ENCODE results near the gene AIFM3.

The AIFM3 gene

DNA sequence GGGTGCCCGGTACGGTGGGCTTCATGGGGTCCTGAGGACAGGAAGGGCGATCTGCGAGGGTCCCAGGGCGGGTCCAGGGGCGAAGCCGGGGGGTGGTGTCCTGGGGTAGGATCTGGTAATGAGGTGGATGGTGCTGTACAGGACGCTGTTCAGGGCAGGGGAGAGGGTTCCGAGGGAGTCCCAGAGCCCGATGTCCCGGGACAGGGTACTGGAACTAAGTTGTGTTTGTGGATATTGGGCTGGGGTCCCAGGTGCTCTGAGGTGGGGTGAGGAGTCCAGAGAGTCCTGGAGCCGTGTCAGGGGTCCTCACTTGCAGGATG lies 15.5 kb downstream of the AIFM3 start:
- TF ChIP-seq, protein P1, sequence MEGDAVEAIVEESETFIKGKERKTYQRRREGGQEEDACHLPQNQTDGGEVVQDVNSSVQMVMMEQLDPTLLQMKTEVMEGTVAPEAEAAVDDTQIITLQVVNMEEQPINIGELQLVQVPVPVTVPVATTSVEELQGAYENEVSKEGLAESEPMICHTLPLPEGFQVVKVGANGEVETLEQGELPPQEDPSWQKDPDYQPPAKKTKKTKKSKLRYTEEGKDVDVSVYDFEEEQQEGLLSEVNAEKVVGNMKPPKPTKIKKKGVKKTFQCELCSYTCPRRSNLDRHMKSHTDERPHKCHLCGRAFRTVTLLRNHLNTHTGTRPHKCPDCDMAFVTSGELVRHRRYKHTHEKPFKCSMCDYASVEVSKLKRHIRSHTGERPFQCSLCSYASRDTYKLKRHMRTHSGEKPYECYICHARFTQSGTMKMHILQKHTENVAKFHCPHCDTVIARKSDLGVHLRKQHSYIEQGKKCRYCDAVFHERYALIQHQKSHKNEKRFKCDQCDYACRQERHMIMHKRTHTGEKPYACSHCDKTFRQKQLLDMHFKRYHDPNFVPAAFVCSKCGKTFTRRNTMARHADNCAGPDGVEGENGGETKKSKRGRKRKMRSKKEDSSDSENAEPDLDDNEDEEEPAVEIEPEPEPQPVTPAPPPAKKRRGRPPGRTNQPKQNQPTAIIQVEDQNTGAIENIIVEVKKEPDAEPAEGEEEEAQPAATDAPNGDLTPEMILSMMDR (IDR thresholded peaks at IDR 0.05; ENCODE audit: insufficient read depth, low read length, poor library complexity, severe bottlenecking), result no peak
- TF ChIP-seq EZH2phosphoT487 (conservative IDR thresholded peaks at IDR 0.05; ENCODE audit: low read length), result no peak
- Histone ChIP-seq H2AFZ (ENCODE audit: low read depth, low read length, severe bottlenecking) (peak overlapping the region; percentile 91), H3K27me3 (ENCODE audit: low read length) (no peaks in the 10 kb centered on the region), H3K4me2 (ENCODE audit: low read depth, low read length, poor library complexity, severe bottlenecking) (peak overlapping the region; percentile 93), H3K9ac (ENCODE audit: low read length) (peak overlapping the region; percentile 81), H3K4me3 (ENCODE audit: insufficient read depth, low read length, poor library complexity, severe bottlenecking) (peak overlapping the region; percentile 73), H3K9me2 (replicated peaks; ENCODE audit: insufficient read depth, low read length) (no peaks in the 10 kb centered on the region), H3F3A (ENCODE audit: insufficient read depth) (no peaks in the 10 kb centered on the region), H3K27ac (ENCODE audit: low read depth, low read length) (no peak overlapping the region), H3K79me2 (ENCODE audit: insufficient read depth, low read length) (no peaks in the 10 kb centered on the region), H3K9me3 (ENCODE audit: insufficient read depth, low read length) (no peaks in the 10 kb centered on the region), H4K20me1 (ENCODE audit: low read depth, low read length) (no peaks in the 10 kb centered on the region), H3K36me3 (ENCODE audit: low read length) (no peaks in the 10 kb centered on the region)

DNA sequence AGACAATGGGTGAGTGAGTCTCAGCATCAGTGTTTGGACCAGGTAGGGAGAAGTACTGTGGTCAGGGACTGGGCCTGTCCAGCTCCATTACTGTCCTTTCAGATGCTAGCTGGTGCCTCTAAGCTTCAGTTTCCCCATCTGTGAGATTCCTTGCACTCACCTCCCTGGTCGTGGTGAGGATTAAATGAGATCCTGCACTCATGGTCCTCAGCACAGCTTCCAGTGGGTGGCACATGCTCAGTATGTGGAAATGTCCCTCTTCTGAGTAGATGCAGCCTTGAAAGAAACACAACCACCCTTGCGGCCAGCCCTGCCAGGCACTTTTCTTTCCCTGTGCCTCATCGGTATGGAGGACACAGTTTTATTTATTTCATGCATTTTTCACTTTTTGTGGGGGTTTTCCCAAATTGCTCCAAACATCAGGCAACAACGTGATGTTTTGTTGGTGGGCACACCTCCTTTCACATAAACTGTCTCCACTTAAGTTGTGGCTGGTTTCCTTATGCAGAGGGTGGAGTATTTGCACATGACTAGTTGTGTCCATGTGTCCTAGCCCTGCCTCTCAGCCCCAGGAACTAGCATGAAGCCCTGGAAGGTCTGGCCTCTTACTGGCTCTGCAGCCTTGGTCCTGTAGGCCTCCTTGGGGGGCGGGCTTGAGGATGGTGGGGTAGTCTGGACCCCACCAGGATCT lies 16.2 kb downstream of the AIFM3 start:
- H3K9ac ChIP-seq (ENCODE audit: low read length), result peak overlapping the region; percentile 81
- H3K4me3 ChIP-seq (ENCODE audit: insufficient read depth, low read length, poor library complexity, severe bottlenecking), result peak overlapping the region; percentile 73

DNA sequence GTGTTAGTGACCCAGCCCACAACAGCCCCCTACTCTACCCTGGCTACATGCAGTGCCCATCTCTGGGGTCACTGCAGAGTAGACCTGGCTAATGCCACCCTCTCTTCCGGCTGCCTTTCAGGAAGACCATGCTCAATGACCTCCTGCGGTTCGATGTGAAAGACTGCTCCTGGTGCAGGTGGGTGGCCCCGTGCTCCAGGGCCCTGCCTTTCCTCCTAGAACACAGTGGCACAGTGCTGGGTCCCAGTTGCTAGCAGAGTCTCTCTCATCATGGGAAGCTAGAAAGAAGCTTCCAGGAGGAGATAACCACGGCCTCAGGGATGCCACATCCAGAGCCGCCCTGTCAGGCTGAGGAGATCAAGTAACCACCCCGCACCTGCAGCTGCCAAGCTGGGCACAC lies 18.7 kb downstream of the AIFM3 start:
- TF ChIP-seq, protein P1 (IDR thresholded peaks at IDR 0.05; ENCODE audit: insufficient read depth, low read length, poor library complexity, severe bottlenecking), result no peak
- no peak for TF ChIP-seq EZH2phosphoT487 (conservative IDR thresholded peaks at IDR 0.05; ENCODE audit: low read length)
- H3K9me3 ChIP-seq (ENCODE audit: insufficient read depth, low read length), result no peaks in the 10 kb centered on the region
- no peaks in the 10 kb centered on the region for H4K20me1 ChIP-seq (ENCODE audit: low read depth, low read length)
- H3K36me3 ChIP-seq (ENCODE audit: low read length), result no peaks in the 10 kb centered on the region
- no peak overlapping the region for H3K9ac ChIP-seq (ENCODE audit: low read length)
- no peak overlapping the region for H3K27ac ChIP-seq (ENCODE audit: low read depth, low read length)
- no peaks in the 10 kb centered on the region for H3K79me2 ChIP-seq (ENCODE audit: insufficient read depth, low read length)
- H2AFZ ChIP-seq (ENCODE audit: low read depth, low read length, severe bottlenecking), result no peak overlapping the region
- H3F3A ChIP-seq (ENCODE audit: insufficient read depth), result no peaks in the 10 kb centered on the region
- H3K9me2 ChIP-seq (replicated peaks; ENCODE audit: insufficient read depth, low read length), result no peaks in the 10 kb centered on the region
- H3K4me2 ChIP-seq (ENCODE audit: low read depth, low read length, poor library complexity, severe bottlenecking), result no peak overlapping the region
- no peak overlapping the region for H3K4me3 ChIP-seq (ENCODE audit: insufficient read depth, low read length, poor library complexity, severe bottlenecking)
- H3K27me3 ChIP-seq (ENCODE audit: low read length), result no peaks in the 10 kb centered on the region

More for the DNA sequence above, 16.2 kb downstream of the AIFM3 start:
- no peak overlapping the region for H3K27ac ChIP-seq (ENCODE audit: low read depth, low read length)
- no peaks in the 10 kb centered on the region for H4K20me1 ChIP-seq (ENCODE audit: low read depth, low read length)
- H3F3A ChIP-seq (ENCODE audit: insufficient read depth), result no peaks in the 10 kb centered on the region
- H3K4me2 ChIP-seq (ENCODE audit: low read depth, low read length, poor library complexity, severe bottlenecking), result peak overlapping the region; percentile 93
- no peak overlapping the region for H2AFZ ChIP-seq (ENCODE audit: low read depth, low read length, severe bottlenecking)
- H3K9me2 ChIP-seq (replicated peaks; ENCODE audit: insufficient read depth, low read length), result no peaks in the 10 kb centered on the region
- no peaks in the 10 kb centered on the region for H3K36me3 ChIP-seq (ENCODE audit: low read length)
- H3K9me3 ChIP-seq (ENCODE audit: insufficient read depth, low read length), result no peaks in the 10 kb centered on the region
- H3K79me2 ChIP-seq (ENCODE audit: insufficient read depth, low read length), result no peaks in the 10 kb centered on the region
- no peaks in the 10 kb centered on the region for H3K27me3 ChIP-seq (ENCODE audit: low read length)
- TF ChIP-seq, protein P1 (IDR thresholded peaks at IDR 0.05; ENCODE audit: insufficient read depth, low read length, poor library complexity, severe bottlenecking), result no peak
- TF ChIP-seq EZH2phosphoT487 (conservative IDR thresholded peaks at IDR 0.05; ENCODE audit: low read length), result no peak

All from SU-DHL-6 (cell line).